HepG2 (cell line): ENCODE results near the gene GSTM2. TPM values are rescaled to one million over a fixed set of nuclear protein-coding genes. Genes with fewer than 3 reads are reported as not detected.

Source experiments
- CTCF ChIP-seq: sonication (generic); formaldehyde crosslinking; IDR thresholded peaks from 2 replicates; pipeline ENCODE4 v1.5.0; 2020; ENCODE audit warnings: mild to moderate bottlenecking, missing genetic modification reagents, moderate library complexity
- GLMP ChIP-seq: sonication (generic); formaldehyde crosslinking; IDR thresholded peaks from 2 replicates; pipeline ENCODE4 v1.9.0; 2021; ENCODE audit warnings: missing genetic modification reagents, mild to moderate bottlenecking, borderline replicate concordance
- JUNB ChIP-seq: sonication (generic); formaldehyde crosslinking; IDR thresholded peaks from 2 replicates; pipeline ENCODE4 v1.8.0; 2022; ENCODE audit warnings: missing genetic modification reagents, mild to moderate bottlenecking, borderline replicate concordance
- KLF12 ChIP-seq: sonication (generic); formaldehyde crosslinking; IDR thresholded peaks from 2 replicates; pipeline ENCODE4 v1.4.0; 2020; ENCODE audit warnings: missing genetic modification reagents, borderline replicate concordance
- MTA1 ChIP-seq: sonication (generic); formaldehyde crosslinking; IDR thresholded peaks from 2 replicates; pipeline ENCODE4 v1.4.0; 2020; ENCODE audit warnings: missing genetic modification reagents, mild to moderate bottlenecking, borderline replicate concordance
- MTF2 ChIP-seq: sonication (generic); formaldehyde crosslinking; IDR thresholded peaks from 2 replicates; pipeline ENCODE4 v1.5.0; 2020; ENCODE audit warnings: missing genetic modification reagents, borderline replicate concordance
- NFAT5 ChIP-seq: sonication (generic); formaldehyde crosslinking; IDR thresholded peaks from 2 replicates; pipeline ENCODE4 v1.4.0; 2020; ENCODE audit warnings: missing genetic modification reagents
- PBX3 ChIP-seq: sonication (generic); formaldehyde crosslinking; IDR thresholded peaks from 2 replicates; pipeline ENCODE4 v1.8.1; 2023; ENCODE audit warnings: missing genetic modification reagents, inconsistent platforms, borderline replicate concordance
- SNAPC2 ChIP-seq: sonication (generic); formaldehyde crosslinking; IDR thresholded peaks from 2 replicates; pipeline ENCODE4 v1.8.1; 2022; ENCODE audit warnings: mild to moderate bottlenecking, missing genetic modification reagents
- STAT5B ChIP-seq: sonication (generic); formaldehyde crosslinking; IDR thresholded peaks from 2 replicates; pipeline ENCODE4 v1.4.0; 2020; ENCODE audit warnings: missing genetic modification reagents
- STAT6 ChIP-seq: sonication (generic); formaldehyde crosslinking; IDR thresholded peaks from 2 replicates; pipeline ENCODE4 v1.4.0; 2020; ENCODE audit warnings: missing genetic modification reagents, mild to moderate bottlenecking, borderline replicate concordance
- ZEB1 ChIP-seq: IDR thresholded peaks from 2 replicates; pipeline ENCODE4 v1.6.1; 2012; ENCODE audit warnings: mild to moderate bottlenecking, low read depth, inconsistent platforms; ENCODE audit not compliant: insufficient replicate concordance
- ZNF30 ChIP-seq: sonication (generic); formaldehyde crosslinking; IDR thresholded peaks from 2 replicates; pipeline ENCODE4 v1.5.0; 2020; ENCODE audit warnings: mild to moderate bottlenecking, missing genetic modification reagents
- ZNF468 ChIP-seq: sonication (generic); formaldehyde crosslinking; IDR thresholded peaks from 2 replicates; pipeline ENCODE4 v1.8.0; 2022; ENCODE audit warnings: mild to moderate bottlenecking, moderate library complexity, missing genetic modification reagents
- ZSCAN21 ChIP-seq: sonication (generic); formaldehyde crosslinking; IDR thresholded peaks from 2 replicates; pipeline ENCODE4 v1.8.0; 2022; ENCODE audit warnings: mild to moderate bottlenecking, missing genetic modification reagents, moderate library complexity, borderline replicate concordance
- polyA plus RNA-seq, 8 experiments: library from polyadenylated mRNA; depleted of rRNA in 3 of 8; stranded (reverse) in 7 of 8; unstranded in 1 of 8; fragments of >200 nt; fragmentation: Illumina TruSeq in 4 of 8; extraction: Trizol in 4 of 8; gene quantifications; 2 replicates each; pipeline versions ENCODE4 v1.2.1 to v1.2.3, GENCODE V29; 2011 to 2016; ENCODE audit warnings: low read depth in 4 of 8, missing spikeins in 1 of 8, mixed read lengths in 1 of 8; ENCODE audit not compliant: insufficient read depth in 1 of 8
- total RNA-seq, 5 experiments: library from RNA; depleted of rRNA; stranded (reverse); fragments of >200 nt; fragmentation: Illumina TruSeq; extraction: Trizol; gene quantifications; 2 replicates each; pipeline ENCODE4 v1.2.3, GENCODE V29; 2016; ENCODE audit warnings: low read depth in 1 of 5

The GSTM2 gene
- total and polyA plus RNA-seq, 2 of the 13 experiments (the other 11 are each of a cell fraction or from before 2014, with no cell fraction given): 7.0 to 15.0 TPM

GRCh38 chr1:109618661-109619575 is 48.9 kb upstream of the GSTM2 start (continued):
- TF ChIP-seq GLMP (no peak), MTA1 (CRISPR knock-in tag) (no peak; the same call in 1 of the 2 replicates), ZSCAN21 (CRISPR knock-in tag) (no peak), NFAT5 (CRISPR knock-in tag) (no peak), ZNF30 (CRISPR knock-in tag) (no peak), CTCF (CRISPR knock-in tag) (no peak), KLF12 (CRISPR knock-in tag) (no peak; the same call in 1 of the 2 replicates), ZEB1 (peak; percentile 35), STAT6 (CRISPR knock-in tag) (peak; percentile 11; the same call in 1 of the 2 replicates), STAT5B (CRISPR knock-in tag) (no peak), MTF2 (CRISPR knock-in tag) (no peak), PBX3 (no peak), JUNB (CRISPR knock-in tag) (0 out of 2 replicates have a peak, but pooled peaks have one; percentile 27), ZNF468 (CRISPR knock-in tag) (no peak), SNAPC2 (CRISPR knock-in tag) (0 out of 2 replicates have a peak, but pooled peaks have one; percentile 48)
